SK-N-MC (cell line): Measurements from ENCODE around the gene ODF2L.

Experiments
- EZH2 ChIP-seq: fragments of 200-600 bp; sonication (generic); IDR thresholded peaks from one replicate; pipeline ENCODE4 v1.6.1; 2017; ENCODE audit warnings: antibody characterized with exemption
- FOXP2 ChIP-seq: optimal IDR thresholded peaks from 2 replicates; pipeline ENCODE3; 2011; ENCODE audit warnings: mild to moderate bottlenecking, moderate library complexity; ENCODE audit not compliant: insufficient read depth; ENCODE audit errors: extremely low read length, control extremely low read depth
- POLR2AphosphoS5 ChIP-seq: IDR thresholded peaks from 2 replicates; pipeline ENCODE4 v1.6.1; 2012; ENCODE audit warnings: mild to moderate bottlenecking, low read depth, low read length, borderline replicate concordance

DNA sequence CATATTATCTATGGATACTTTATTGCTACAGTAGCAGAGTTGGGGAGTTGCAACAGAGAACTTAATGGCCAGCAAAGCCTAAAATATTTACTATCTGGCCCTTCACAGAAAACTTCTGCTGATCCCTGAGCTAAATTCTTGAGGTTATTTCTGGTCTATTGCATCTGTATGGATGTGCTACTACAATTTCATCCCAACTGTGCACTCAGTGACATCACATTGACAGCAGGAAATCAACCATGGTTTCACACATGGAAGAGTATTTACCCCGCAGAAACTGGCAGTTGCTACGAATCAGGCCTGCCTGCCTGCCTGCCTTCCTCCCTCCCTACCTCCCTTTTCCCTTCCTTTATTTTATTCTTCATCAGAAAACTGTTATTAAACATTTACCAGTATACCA is 39.9 kb upstream of the ODF2L start:
- no peak for TF ChIP-seq POLR2AphosphoS5
- no peak for TF ChIP-seq EZH2
- TF ChIP-seq FOXP2, result no peak
